B cell (primary cell): ENCODE results near the gene SLITRK6. TPM values are rescaled to one million over a fixed set of nuclear protein-coding genes. Genes with fewer than 3 reads are reported as not detected.

Experiments
- ATAC-seq: fragments of 200-7000 bp; cut with Tn5 transposase; one replicate; pipeline ENCODE4 v1.10.0; 2021; ENCODE audit warnings: low read depth, mild to moderate bottlenecking, moderate number of reproducible peaks, moderate library complexity
- CTCF ChIA-PET: fragments of 350-600 bp; sonication (Branson Sonifier 250); formaldehyde crosslinking; loops from one replicate; lab custom pipeline; 2021; ENCODE audit warnings: antibody characterized with exemption, inconsistent platforms; lab: Charles Lee
- POLR2A ChIA-PET: fragments of 350-600 bp; sonication (Branson Sonifier 250); formaldehyde crosslinking; loops from one replicate; lab custom pipeline; 2021; ENCODE audit warnings: antibody characterized with exemption; lab: Charles Lee
- DNase-seq: peaks from one replicate; pipeline ENCODE4 v3.0.0; 2013
- H2AFZ ChIP-seq: 2 replicates; pipeline ENCODE4 v1.6.1; 2012; ENCODE audit warnings: mild to moderate bottlenecking, low read depth, low read length; ENCODE audit not compliant: insufficient read depth, poor library complexity, severe bottlenecking
- H3K27ac ChIP-seq, 2 donors: 1 replicate in 1 of 2; 2 replicates in 1 of 2; pipeline ENCODE4 v1.5.1; 2012 to 2013; ENCODE audit warnings: low read length in 2 of 2, mild to moderate bottlenecking in 2 of 2, moderate library complexity in 1 of 2
- H3K27me3 ChIP-seq, 4 experiments: fragments of 200-600 bp in 1 of 4; sonication (generic) in 1 of 4; replicated peaks in 1 of 4; 1 replicate in 2 of 4; 2 replicates in 2 of 4; pipeline versions ENCODE4 v1.6.1 to v1.7.0; 2013 to 2016; ENCODE audit warnings: low read length in 3 of 4, mild to moderate bottlenecking in 2 of 4, mixed read lengths in 1 of 4, moderate library complexity in 1 of 4; ENCODE audit not compliant: insufficient read depth in 4 of 4, control insufficient read depth in 3 of 4; ENCODE audit errors: control extremely low read depth in 1 of 4
- H3K36me3 ChIP-seq, 2 experiments: replicated peaks in 1 of 2; 1 replicate in 1 of 2; 2 replicates in 1 of 2; pipeline versions ENCODE4 v1.6.1 to v1.7.1; 2013; ENCODE audit warnings: low read length in 1 of 2; ENCODE audit not compliant: insufficient read depth in 2 of 2, control insufficient read depth in 1 of 2; ENCODE audit errors: control extremely low read depth in 1 of 2, extremely low read depth in 1 of 2
- H3K4me1 ChIP-seq, 2 donors: fragments of 200-600 bp in 1 of 2; sonication (generic) in 1 of 2; 1 replicate in 1 of 2; 2 replicates in 1 of 2; pipeline versions ENCODE4 v1.5.1 to v1.6.1; 2013 to 2017; ENCODE audit warnings: low read length in 2 of 2; ENCODE audit not compliant: control insufficient read depth in 2 of 2, insufficient read depth in 2 of 2
- H3K4me2 ChIP-seq: replicated peaks from 2 replicates; pipeline ENCODE3; 2012; ENCODE audit warnings: mild to moderate bottlenecking, low read depth, low read length; ENCODE audit not compliant: poor library complexity, severe bottlenecking
- H3K4me3 ChIP-seq, 5 experiments: fragments of 200-600 bp in 1 of 5; sonication (generic) in 1 of 5; 1 replicate in 3 of 5; 2 replicates in 2 of 5; pipeline versions ENCODE4 v1.5.1 to v1.7.0; 2011 to 2016; ENCODE audit warnings: low read length in 4 of 5, mild to moderate bottlenecking in 4 of 5, low read depth in 2 of 5, control low read depth in 1 of 5, moderate library complexity in 1 of 5; ENCODE audit not compliant: insufficient read depth in 1 of 5; ENCODE audit errors: control extremely low read depth in 1 of 5, extremely low read depth in 1 of 5
- H3K79me2 ChIP-seq: fragments of 200-600 bp; sonication (generic); one replicate; pipeline ENCODE4 v1.6.0; 2016; ENCODE audit warnings: low read length; ENCODE audit not compliant: control insufficient read depth, insufficient read depth
- H3K9ac ChIP-seq: fragments of 200-600 bp; sonication (generic); 2 replicates; pipeline ENCODE4 v1.6.1; 2017; ENCODE audit warnings: mild to moderate bottlenecking, low read length, moderate library complexity
- H3K9me3 ChIP-seq, 3 donors: one replicate each; pipeline versions ENCODE4 v1.6.1 to v1.7.1; 2013; ENCODE audit warnings: low read length in 2 of 3; ENCODE audit not compliant: control insufficient read depth in 2 of 3, insufficient read depth in 1 of 3; ENCODE audit errors: control extremely low read depth in 1 of 3
- H4K20me1 ChIP-seq: 2 replicates; pipeline ENCODE4 v1.6.0; 2012; ENCODE audit warnings: mild to moderate bottlenecking, low read length; ENCODE audit not compliant: insufficient read depth, control insufficient read depth, poor library complexity, severe bottlenecking
- H3K27ac Mint-ChIP-seq: one replicate; pipeline ENCODE4 v1.8.0; 2021; ENCODE audit warnings: mixed read lengths
- H3K27me3 Mint-ChIP-seq: one replicate; pipeline ENCODE4 v1.8.0; 2021; ENCODE audit warnings: mixed read lengths
- H3K4me1 Mint-ChIP-seq: one replicate; pipeline ENCODE4 v1.8.0; 2021; ENCODE audit warnings: mixed read lengths
- H3K4me3 Mint-ChIP-seq: one replicate; pipeline ENCODE4 v1.8.0; 2021; ENCODE audit warnings: mixed read lengths
- H3K9me3 Mint-ChIP-seq: one replicate; pipeline ENCODE4 v1.8.0; 2022; ENCODE audit warnings: mixed read lengths; ENCODE audit not compliant: insufficient read depth
- CTCF ChIP-seq: fragments of 200-600 bp; IDR thresholded peaks from one replicate; pipeline ENCODE4 v1.8.0; 2022; ENCODE audit warnings: antibody characterized with exemption, mild to moderate bottlenecking
- EZH2 ChIP-seq: IDR thresholded peaks from 2 replicates; pipeline ENCODE4 v1.6.1; 2012; ENCODE audit warnings: borderline replicate concordance, low read depth, mild to moderate bottlenecking, moderate library complexity, low read length; ENCODE audit not compliant: insufficient read depth, poor library complexity, severe bottlenecking
- WGBS: methylation state at CpG from one replicate; pipeline ENCODE4 v1.1.5; 2013; ENCODE audit warnings: missing lambda C conversion rate; ENCODE audit not compliant: insufficient coverage; 5-methylcytosine and 5-hydroxymethylcytosine counted together
- intact Hi-C: fragments of 100-400 bp; cut with micrococcal nuclease; formaldehyde crosslinking; loops from one replicate; pipeline ENCODE4 v1.10.0; 2022
- polyA plus RNA-seq: library from polyadenylated mRNA; depleted of rRNA; stranded (reverse); fragments of >200 nt; gene quantifications from 2 replicates; pipeline ENCODE4 v1.2.3, GENCODE V29; 2012
- total RNA-seq, 2 donors: library from RNA; stranded (reverse); fragments of 120-200 nt in 1 of 2; gene quantifications; 1 replicate in 1 of 2; 2 replicates in 1 of 2; pipeline versions ENCODE4 v1.2.3 to v1.2.4, GENCODE V29; 2013 to 2022

The SLITRK6 gene
- total and polyA plus RNA-seq, 2 donors (not counting 1 experiment from before 2014, with no cell fraction given) = not detected

- Histone ChIP-seq H3K9ac (no peak overlapping the region), H3K4me1 (no peaks in the 10 kb centered on the region), H3K4me3 (no peak overlapping the region), H4K20me1 (no peaks in the 10 kb centered on the region), H3K36me3 (no peaks in the 10 kb centered on the region), H3K27ac (no peak overlapping the region), H3K79me2 (no peaks in the 10 kb centered on the region), H3K9me3 (no peaks in the 10 kb centered on the region), H3K27me3 (no peaks in the 10 kb centered on the region), H3K4me2 (no peak overlapping the region), H2AFZ (no peak overlapping the region)
- DNase-seq = no peak
- TF ChIP-seq EZH2 (no peak), CTCF (no peak)
- Mint-ChIP-seq H3K27me3 (no peaks in the 10 kb centered on the region), H3K27ac (no peak overlapping the region), H3K9me3 (no peaks in the 10 kb centered on the region), H3K4me3 (no peak overlapping the region), H3K4me1 (no peaks in the 10 kb centered on the region)
- intact Hi-C loops = no loop called here
- 100% methylated on average over 1 of the region's 3 CpGs for WGBS
- CTCF ChIA-PET = interaction anchor here (0.6 to 1.2 kb wide), 2 partner anchors 8 to 284 kb away, joined by 3 to 4 read pairs; no protein-coding TSS in a partner anchor
- POLR2A ChIA-PET = no interaction called here
- no peak for ATAC-seq
Observed at GRCh38 chr13:85825454-85825853, 26.2 kb upstream of the SLITRK6 start.

- Histone ChIP-seq H3K4me3 (no peak overlapping the region), H2AFZ (no peak overlapping the region), H3K4me1 (no peaks in the 10 kb centered on the region), H3K9me3 (no peaks in the 10 kb centered on the region), H4K20me1 (no peaks in the 10 kb centered on the region), H3K27me3 (no peaks in the 10 kb centered on the region), H3K36me3 (no peaks in the 10 kb centered on the region), H3K79me2 (no peaks in the 10 kb centered on the region), H3K4me2 (no peak overlapping the region), H3K27ac (no peak overlapping the region), H3K9ac (no peak overlapping the region)
- Mint-ChIP-seq H3K27ac (no peak overlapping the region), H3K4me1 (no peaks in the 10 kb centered on the region), H3K4me3 (no peak overlapping the region), H3K27me3 (no peaks in the 10 kb centered on the region), H3K9me3 (no peaks in the 10 kb centered on the region)
- POLR2A ChIA-PET = no interaction called here
- ATAC-seq (no peak), DNase-seq (no peak)
- intact Hi-C loops = no loop called here
- no CpG with 5 or more reads among the region's 7 CpGs for WGBS
- CTCF ChIA-PET = no interaction called here
- TF ChIP-seq EZH2 = no peak
- no peak for TF ChIP-seq CTCF
Observed at GRCh38 chr13:85823832-85824231, 24.6 kb upstream of the SLITRK6 start.
